ENCODE measurements around the gene AUNIP.

- TF ChIP-seq EP300 (IDR thresholded peaks at IDR 0.05; ENCODE audit: borderline replicate concordance in 1 of 2, low read depth in 2 of 2, low read length in 2 of 2) (no peak), SIN3A (conservative IDR thresholded peaks at IDR 0.05 in 1 of 2, IDR thresholded peaks at IDR 0.05 in 1 of 2; ENCODE audit: low read depth in 1 of 2, low read length in 2 of 2) (no peak), CTCF (IDR thresholded peaks at IDR 0.05; ENCODE audit: control extremely low read depth in 1 of 3, insufficient read depth in 1 of 3, low read depth in 1 of 3, low read length in 3 of 3) (no peak), CHD1 (IDR thresholded peaks at IDR 0.05; ENCODE audit: low read depth, low read length) (no peak), TAF1 (IDR thresholded peaks at IDR 0.05; ENCODE audit: low read depth, low read length) (no peak), TBP (IDR thresholded peaks at IDR 0.05; ENCODE audit: low read depth, low read length) (no peak), POLR2A (IDR thresholded peaks at IDR 0.05; ENCODE audit: control extremely low read depth in 1 of 2, low read depth in 2 of 2, low read length in 2 of 2) (no peak), JUND (IDR thresholded peaks at IDR 0.05; ENCODE audit: low read length) (no peak), RXRA (IDR thresholded peaks at IDR 0.05; ENCODE audit: insufficient read depth, low read depth, low read length) (no peak), SP1 (IDR thresholded peaks at IDR 0.05; ENCODE audit: low read depth, low read length) (no peak)
These were observed 43.0 kb downstream of the AUNIP start for GRCh38 chr1:25816112-25816718.

Data from H1 (cell line).